HG03571 (cell line): ENCODE results near the gene BGN.

Experiments used
- ATAC-seq: cut with Tn5 transposase; IDR thresholded peaks from one replicate; pipeline ENCODE4 v1.9.1; 2021; ENCODE audit not compliant: unreplicated experiment

Gene BGN

GRCh38 chrX:153494541-153495361 lies at the start of gene BGN:
Gene BGN, plus strand, starts transcription at chrX:153494980. Its CDS starts 9,652 bp downstream, at chrX:153504632.
- no peak for ATAC-seq

DNA sequence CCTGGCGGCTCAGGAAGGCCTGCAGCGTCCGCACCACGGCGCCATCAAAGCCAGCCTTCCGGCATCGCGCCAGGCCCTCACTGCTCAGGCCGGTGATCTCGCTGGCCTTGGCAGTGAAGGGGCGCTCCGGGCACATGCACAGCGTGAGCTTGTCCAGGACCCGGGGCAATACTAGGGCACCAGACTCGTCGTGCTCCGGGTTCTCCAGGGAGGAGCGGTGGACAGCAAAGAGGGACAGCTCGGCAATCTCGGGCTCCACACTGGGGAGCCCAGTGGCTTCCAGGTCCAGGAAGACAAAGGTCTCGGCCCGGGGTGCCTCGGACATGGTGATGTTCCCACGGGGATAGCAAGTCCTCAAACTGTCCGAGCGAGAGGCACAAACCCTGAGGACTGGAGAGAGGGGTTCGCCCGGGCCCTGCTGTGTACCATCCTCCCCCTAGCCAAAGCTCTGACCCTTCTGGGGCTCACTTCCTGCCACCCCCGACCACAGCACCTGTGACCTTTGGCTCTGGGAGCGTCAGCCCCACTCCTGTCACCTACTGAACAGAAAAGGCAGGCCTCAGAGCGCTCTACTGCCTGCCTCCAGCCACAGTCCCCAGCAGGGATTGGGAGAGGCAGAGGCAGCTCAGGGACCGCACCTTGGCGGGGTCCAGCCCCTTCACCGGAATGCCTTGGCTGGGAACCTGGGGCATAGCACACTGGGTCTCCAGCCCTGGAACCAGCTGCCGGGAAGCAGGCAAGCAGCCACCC lies 49.5 kb upstream of the BGN start:
- ATAC-seq = no peak

DNA sequence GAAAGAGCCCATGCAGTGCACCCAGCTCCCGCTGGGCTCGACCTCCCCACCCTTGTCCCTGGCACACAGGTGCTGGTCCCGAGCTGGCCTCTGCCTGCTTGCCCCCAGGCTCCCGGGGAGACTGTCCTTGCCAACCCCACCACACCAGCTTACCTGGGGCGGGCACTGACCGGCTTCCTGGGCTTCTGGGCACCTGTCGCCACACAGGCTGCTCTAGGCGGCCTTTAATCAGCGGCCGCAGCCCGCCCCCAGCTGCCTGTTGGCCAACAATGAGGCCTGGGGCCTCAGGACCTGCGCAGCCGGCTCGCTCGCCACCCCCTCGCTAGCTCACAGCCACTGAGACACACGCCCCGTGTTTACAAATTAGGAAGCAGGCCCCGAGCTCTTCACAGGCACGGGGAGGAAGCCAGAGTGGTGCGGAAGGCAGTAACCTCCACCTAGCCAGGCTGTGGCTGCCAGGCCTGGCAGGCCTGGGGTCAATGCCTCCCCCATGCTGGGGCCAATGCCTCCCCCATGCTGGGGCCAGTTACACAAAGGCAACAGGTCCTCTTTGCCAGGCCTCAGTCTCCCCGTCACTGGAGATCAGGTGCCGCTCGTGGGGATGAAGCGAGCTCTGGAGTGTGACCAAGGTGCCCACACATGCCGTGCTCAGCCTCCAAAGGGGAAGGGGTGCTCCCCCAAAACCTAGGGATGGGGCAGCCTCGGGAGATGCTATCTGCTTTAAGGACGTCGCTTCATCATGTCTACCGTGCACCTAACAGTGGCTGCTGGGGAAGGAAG lies 48.7 kb upstream of the BGN start, which contains the start of gene TREX2:
TREX2 (minus strand) TSS at position 201 of the 780 bp plus-strand sequence. CDS start 626 bp downstream, outside the sequence.
- ATAC-seq = no peak

DNA sequence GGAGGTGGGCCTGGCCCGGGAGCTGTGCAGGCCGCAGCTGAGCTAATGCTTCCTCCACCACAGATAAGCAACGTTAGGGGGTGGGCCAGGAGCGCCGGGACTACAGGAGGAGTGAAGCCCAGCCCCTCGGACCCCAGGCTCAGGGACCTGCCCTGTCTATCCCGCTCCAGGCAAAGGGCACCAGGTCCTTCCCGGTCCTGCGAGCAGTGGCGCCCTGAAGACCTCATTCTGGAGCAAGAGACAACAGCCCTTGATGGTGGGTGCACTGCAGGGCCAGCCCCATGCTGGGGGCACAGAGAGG lies 48.2 kb upstream of the BGN start:
- no peak for ATAC-seq

DNA sequence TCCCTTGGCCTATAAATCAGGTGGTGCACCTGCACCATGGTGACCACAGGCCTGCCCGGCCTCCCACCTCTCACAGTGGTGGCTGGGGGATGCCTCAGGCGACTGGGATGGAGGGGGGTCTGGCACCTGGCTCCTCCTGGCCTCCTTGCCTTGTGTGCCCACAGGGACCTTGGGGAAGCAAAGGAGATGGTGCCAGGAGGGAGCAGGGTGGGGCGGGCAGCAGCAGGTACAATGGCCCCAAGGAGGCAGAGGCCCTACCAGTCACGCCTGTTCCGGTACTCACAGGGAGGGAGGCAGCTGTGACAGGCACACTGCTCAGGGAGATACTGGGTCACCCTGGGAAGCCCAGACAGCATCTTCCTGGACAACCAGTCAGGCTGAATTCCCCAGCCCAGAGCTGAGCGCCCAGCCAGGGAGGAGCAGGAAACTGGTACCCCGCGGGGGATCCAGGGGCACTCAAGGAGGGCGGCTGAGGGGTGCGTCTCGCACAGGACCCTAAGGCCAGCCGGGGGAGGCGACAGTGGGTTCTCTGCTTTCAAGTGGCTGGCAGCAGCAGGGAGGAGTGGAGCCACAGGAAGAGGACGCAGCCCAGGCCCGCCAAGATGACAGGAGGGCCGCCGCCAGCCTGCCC lies 47.7 kb upstream of the BGN start:
- no peak for ATAC-seq

DNA sequence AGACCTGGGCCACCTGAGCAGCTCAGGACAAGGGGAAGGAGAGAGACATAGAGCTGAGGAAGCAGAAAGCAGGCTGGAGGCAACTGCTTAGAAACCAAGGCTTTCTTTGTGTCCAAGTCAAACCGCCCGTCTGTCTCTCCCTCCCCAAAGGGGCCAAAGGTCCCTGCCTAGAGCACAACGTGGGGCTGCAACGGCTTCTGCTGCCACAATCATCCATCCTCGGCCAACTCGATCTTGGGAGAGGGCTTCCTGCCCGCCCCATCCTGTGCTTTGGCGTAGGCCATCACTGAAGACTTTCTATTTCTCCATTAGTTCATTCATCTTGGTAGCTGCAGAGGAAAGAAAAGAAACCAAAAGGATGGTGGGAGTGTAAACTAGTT lies 47.2 kb upstream of the BGN start:
- ATAC-seq = no peak

GRCh38 chrX:153448556-153449367 lies 46.0 kb upstream of the BGN start:
- ATAC-seq = no peak

DNA sequence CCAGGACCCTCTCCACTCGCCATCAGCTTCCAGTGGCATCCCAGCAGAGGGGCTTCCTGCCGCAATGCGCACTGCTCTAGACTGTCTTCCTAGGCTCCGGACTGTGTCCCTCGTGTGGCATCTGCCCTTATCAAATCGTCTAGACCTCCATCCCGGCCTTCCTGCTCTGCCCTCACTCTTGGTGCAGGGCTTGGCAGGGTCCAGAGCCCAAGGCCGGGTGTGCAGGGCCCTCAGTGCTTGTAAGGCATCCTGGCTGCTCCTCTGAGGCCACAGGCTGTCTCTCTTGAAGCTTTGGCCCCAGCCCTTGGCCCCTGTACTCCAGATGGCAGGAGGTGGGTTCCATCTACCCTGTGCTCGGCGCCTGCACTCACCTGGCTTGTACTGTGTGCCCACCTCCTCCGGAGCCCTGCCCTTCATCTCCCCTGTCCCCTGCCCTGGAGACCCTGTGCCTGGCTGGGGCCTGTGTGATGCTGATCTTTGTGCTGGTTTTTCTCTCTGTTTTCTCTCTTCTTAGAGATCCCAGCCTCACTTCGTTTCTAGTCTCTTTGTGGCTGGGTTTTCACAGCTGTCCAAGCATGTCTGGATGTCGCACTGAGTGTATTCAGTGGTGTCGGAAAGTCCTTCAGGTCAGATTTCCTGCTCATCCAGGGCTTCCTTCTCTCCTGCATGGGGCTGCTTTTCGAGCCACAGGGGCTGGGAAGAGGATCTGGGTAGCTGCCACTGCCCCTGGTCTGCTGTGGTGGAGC lies 45.2 kb upstream of the BGN start:
- ATAC-seq = no peak

- no peak for ATAC-seq
These were observed 44.4 kb upstream of the BGN start for GRCh38 chrX:153450114-153450948.

GRCh38 chrX:153450949-153451277 lies 43.9 kb upstream of the BGN start:
- no peak for ATAC-seq

DNA sequence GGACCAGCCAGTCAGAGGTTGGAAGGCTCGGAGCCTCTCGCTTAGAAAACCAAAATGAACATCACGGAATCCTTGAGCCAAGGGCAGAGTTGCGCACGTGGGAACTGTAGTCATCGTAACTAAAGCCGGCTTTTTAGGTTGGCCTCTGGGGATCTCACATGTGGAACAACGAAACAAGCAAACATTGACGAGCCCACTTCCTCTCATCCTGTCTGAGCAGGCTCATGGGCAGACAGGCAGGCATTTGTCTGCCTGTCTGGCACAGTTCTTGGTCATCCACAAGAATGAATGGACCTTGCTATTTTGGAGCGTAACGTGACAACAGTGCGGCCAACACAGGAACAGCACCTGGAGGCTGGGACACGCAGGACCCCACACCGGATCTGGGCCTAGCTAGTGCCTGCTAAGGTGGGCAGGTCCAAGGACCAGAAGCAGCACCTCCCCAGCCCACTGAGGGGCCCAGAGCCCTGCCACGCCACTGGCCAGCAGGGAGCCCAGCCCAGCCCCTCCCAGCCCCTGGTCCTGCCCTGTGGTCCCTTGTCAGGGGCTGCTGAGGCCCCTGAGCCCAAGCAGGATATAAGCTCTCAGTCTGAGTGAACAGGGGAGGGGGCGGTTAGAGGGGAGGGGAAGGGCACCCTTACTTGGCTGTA lies 39.8 kb upstream of the BGN start:
- ATAC-seq = no peak

DNA sequence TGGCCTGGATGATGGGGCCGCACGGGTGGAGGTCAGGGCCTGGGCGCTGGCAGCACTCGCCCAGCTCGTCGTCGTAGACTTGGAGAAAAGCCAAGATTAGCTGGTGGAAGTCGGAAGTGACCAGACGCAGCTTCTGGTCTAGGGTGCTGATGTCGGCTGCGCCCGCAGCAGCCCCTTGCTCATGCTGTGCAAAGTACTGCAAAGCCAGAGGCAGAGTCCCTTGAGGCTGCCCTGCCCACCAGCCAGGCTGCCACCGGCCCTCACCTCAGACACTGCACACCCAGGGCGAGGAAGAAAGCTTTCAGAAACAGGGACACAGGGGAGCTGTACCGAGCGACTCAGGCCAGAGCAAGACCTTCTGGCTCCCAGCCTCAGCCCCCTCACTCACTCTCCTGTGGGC lies 39.2 kb upstream of the BGN start:
- no peak for ATAC-seq

GRCh38 chrX:153456161-153456560 lies 38.6 kb upstream of the BGN start:
- ATAC-seq = no peak

- ATAC-seq = no peak
These were observed 38.1 kb upstream of the BGN start for GRCh38 chrX:153456704-153457103.

- no peak for ATAC-seq
These were observed 37.5 kb upstream of the BGN start for GRCh38 chrX:153457136-153457825.

- no peak for ATAC-seq
These were observed 36.8 kb upstream of the BGN start for GRCh38 chrX:153457827-153458466.

DNA sequence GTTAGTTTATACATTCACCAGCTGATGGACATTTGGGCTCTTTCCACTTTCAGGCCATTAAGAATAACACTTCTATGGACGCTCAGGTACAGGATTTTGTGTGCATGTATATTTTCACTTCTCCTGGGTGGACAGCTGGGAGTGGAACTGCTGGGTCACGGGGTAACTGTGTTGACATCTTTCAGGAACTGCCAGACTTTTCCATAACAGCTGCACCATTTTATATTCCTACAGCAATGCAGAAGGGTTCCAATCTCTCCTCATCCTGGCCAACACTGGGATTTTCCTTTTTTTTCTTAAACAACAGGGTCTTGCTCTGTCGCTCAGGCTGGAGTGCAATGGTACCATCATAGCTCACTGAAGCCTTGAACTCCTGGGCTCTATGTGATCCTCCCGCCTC lies 36.3 kb upstream of the BGN start:
- ATAC-seq = no peak
